Endothelial cell of umbilical vein (primary cell): ENCODE measurements around the gene FAM131C. TPM values are rescaled to one million over a fixed set of nuclear protein-coding genes. Genes with fewer than 3 reads are reported as not detected.
A peak's percentile ranks its signal among the peaks of the same experiment; 100 is the strongest.

ENCODE experiments used
- BruUV-seq: library from RNA; stranded (reverse); fragments of 400-500 nt; replicated peaks from 2 replicates; lab custom pipeline; 2021; lab: Mats Ljungman, UMichigan
- CTCF ChIA-PET: fragments of 300-600, 350-600 bp; sonication (Branson Sonifier 250); formaldehyde crosslinking; loops from one replicate; lab custom pipeline; 2021; ENCODE audit warnings: antibody characterized with exemption, inconsistent platforms; lab: Charles Lee
- POLR2A ChIA-PET: fragments of 300-600, 350-600 bp; sonication (Branson Sonifier 250); formaldehyde crosslinking; loops from one replicate; lab custom pipeline; 2021; ENCODE audit warnings: antibody characterized with exemption, inconsistent platforms; lab: Charles Lee
- DNase-seq: peaks from one replicate; pipeline ENCODE4 v3.0.0-alpha.2; 2011; ENCODE audit warnings: low read depth, low spot score
- FAIRE-seq: peaks from 2 replicates; lab custom pipeline; 2011; peaks lifted over from hg19 to GRCh38; lab: Jason Lieb, UNC
- H2AFZ ChIP-seq: 2 replicates; pipeline ENCODE4 v1.6.0; 2012; ENCODE audit warnings: low read depth, low read length, control low read depth, inconsistent platforms
- H3K27ac ChIP-seq: 2 replicates; pipeline ENCODE4 v1.5.1; 2011; ENCODE audit warnings: low read depth, mild to moderate bottlenecking, control low read depth, low read length, moderate library complexity; ENCODE audit not compliant: insufficient read depth
- H3K27me3 ChIP-seq, 2 experiments: 2 replicates each; pipeline versions ENCODE4 v1.6.0 to v1.6.1; 2011; ENCODE audit warnings: low read length in 2 of 2, mixed read lengths in 1 of 2; ENCODE audit not compliant: control insufficient read depth in 2 of 2, insufficient read depth in 2 of 2
- H3K36me3 ChIP-seq, 2 experiments: 2 replicates in 1 of 2; 3 replicates in 1 of 2; pipeline ENCODE4 v1.5.1; 2011; ENCODE audit warnings: low read length in 2 of 2, mild to moderate bottlenecking in 1 of 2, moderate library complexity in 1 of 2; ENCODE audit not compliant: control insufficient read depth in 2 of 2, insufficient read depth in 2 of 2; ENCODE audit errors: extremely low read depth in 1 of 2
- H3K4me1 ChIP-seq: 3 replicates; pipeline ENCODE4 v1.5.1; 2011; ENCODE audit warnings: mild to moderate bottlenecking, low read length; ENCODE audit not compliant: control insufficient read depth, insufficient read depth; ENCODE audit errors: extremely low read depth
- H3K4me2 ChIP-seq: 2 replicates; pipeline ENCODE4 v1.6.1; 2011; ENCODE audit warnings: low read length, control low read depth, mixed read lengths; ENCODE audit not compliant: insufficient read depth
- H3K4me3 ChIP-seq, 3 experiments: fragments of 200-600 bp in 1 of 3; sonication (generic), shearing (Covaris generic) in 1 of 3; replicated peaks in 1 of 3; 2 replicates each; pipeline ENCODE4 v1.5.1; 2011 to 2016; ENCODE audit warnings: control low read depth in 3 of 3, low read length in 3 of 3, mild to moderate bottlenecking in 2 of 3, inconsistent platforms in 1 of 3, low read depth in 1 of 3, moderate library complexity in 1 of 3; ENCODE audit not compliant: insufficient read depth in 1 of 3
- H3K79me2 ChIP-seq: 2 replicates; pipeline ENCODE4 v1.6.0; 2012; ENCODE audit warnings: low read length, inconsistent platforms; ENCODE audit not compliant: control insufficient read depth, insufficient read depth
- H3K9ac ChIP-seq: replicated peaks from 2 replicates; pipeline ENCODE3; 2011; ENCODE audit warnings: low read length, control low read depth; ENCODE audit not compliant: insufficient read depth; ENCODE audit errors: extremely low read depth
- H3K9me1 ChIP-seq: replicated peaks from 3 replicates; pipeline ENCODE4 v1.6.0; 2011; ENCODE audit warnings: mild to moderate bottlenecking, low read length; ENCODE audit not compliant: control insufficient read depth, insufficient read depth; ENCODE audit errors: extremely low read depth
- H3K9me3 ChIP-seq: replicated peaks from 2 replicates; pipeline ENCODE4 v1.5.1; 2012; ENCODE audit warnings: low read length, inconsistent platforms; ENCODE audit not compliant: control insufficient read depth, insufficient read depth
- H4K20me1 ChIP-seq: replicated peaks from 2 replicates; pipeline ENCODE3; 2011; ENCODE audit warnings: mild to moderate bottlenecking, low read length; ENCODE audit not compliant: control insufficient read depth, insufficient read depth; ENCODE audit errors: extremely low read depth
- EZH2 ChIP-seq: IDR thresholded peaks from 2 replicates; pipeline ENCODE4 v1.6.1; 2012; ENCODE audit warnings: borderline replicate concordance, low read depth, mild to moderate bottlenecking, moderate library complexity, low read length, inconsistent platforms; ENCODE audit not compliant: severe bottlenecking
- FOS ChIP-seq: IDR thresholded peaks from 2 replicates; pipeline ENCODE4 v1.6.1; 2011; ENCODE audit warnings: mild to moderate bottlenecking, low read length, moderate library complexity, borderline replicate concordance; ENCODE audit not compliant: insufficient read depth
- JUN ChIP-seq: IDR thresholded peaks from 2 replicates; pipeline ENCODE4 v1.6.1; 2011; ENCODE audit warnings: borderline replicate concordance, low read depth; ENCODE audit not compliant: insufficient read length, insufficient read depth
- POLR2AphosphoS5 ChIP-seq: IDR thresholded peaks from 2 replicates; pipeline ENCODE4 v1.6.1; 2012; ENCODE audit warnings: low read depth, mild to moderate bottlenecking, control low read depth, low read length, moderate library complexity; ENCODE audit not compliant: insufficient read depth
- dilution Hi-C: fragments of 300-500 bp; cut with MboI; formaldehyde crosslinking; loops from one replicate; pipeline ENCODE4 v1.15.0; 2019; ENCODE audit warnings: low sequenced_read_pairs; ENCODE audit not compliant: extremely low pct_ligation_motif_present
- intact Hi-C: fragments of 100-400 bp; cut with micrococcal nuclease; formaldehyde crosslinking; loops from one replicate; pipeline ENCODE4 v1.10.0; 2022
- polyA plus RNA-seq, 4 experiments: library from polyadenylated mRNA; depleted of rRNA in 3 of 4; stranded (reverse) in 3 of 4; unstranded in 1 of 4; fragments of >200 nt; gene quantifications; 2 replicates each; pipeline versions ENCODE4 v1.2.1 to v1.2.3, GENCODE V29; 2011 to 2012; ENCODE audit warnings: missing spikeins in 1 of 4
- total RNA-seq: library from RNA; stranded (reverse); gene quantifications from 2 replicates; pipeline ENCODE4 v1.2.3, GENCODE V29; 2021

FAM131C gene
- total and polyA plus RNA-seq, 2 donors (not counting 3 experiments of a cell fraction or from before 2014, with no cell fraction given) = 0.23 TPM; not detected in 1

DNA sequence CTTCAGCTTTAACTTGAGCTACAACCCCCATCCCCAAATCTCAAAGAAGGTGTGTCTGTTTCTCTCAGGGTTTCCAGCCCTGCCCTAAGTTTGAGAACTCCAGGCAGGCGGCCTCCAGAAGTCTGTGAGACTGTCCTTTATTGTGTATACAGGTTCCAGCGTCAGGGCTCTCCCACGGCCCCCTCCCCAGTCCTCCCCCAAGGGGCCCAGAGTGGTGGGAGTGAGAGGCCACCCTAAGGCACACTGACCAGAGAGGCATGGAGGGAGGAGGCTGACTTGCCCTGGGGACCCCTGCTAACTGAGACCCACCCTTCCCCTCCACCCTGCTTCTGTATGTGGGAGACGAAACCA is 59.6 kb downstream of the FAM131C start:
- H3K9me3 ChIP-seq = no peaks in the 10 kb centered on the region
- H4K20me1 ChIP-seq = no peaks in the 10 kb centered on the region
- H3K79me2 ChIP-seq = no peaks in the 10 kb centered on the region
- H3K27me3 ChIP-seq = no peaks in the 10 kb centered on the region
- no TSS peak for BruUV-seq
- no peaks in the 10 kb centered on the region for H3K9me1 ChIP-seq
- H2AFZ ChIP-seq = no peak overlapping the region
- ChIA-PET POLR2A (no interaction called here), CTCF (no interaction called here)
- TF ChIP-seq FOS (no peak), EZH2 (no peak)
- H3K4me1 ChIP-seq = peaks cover 4% of the 10 kb centered on the region
- no peak overlapping the region for H3K27ac ChIP-seq
- no peak overlapping the region for H3K4me3 ChIP-seq
- H3K4me2 ChIP-seq = no peak overlapping the region
- dilution Hi-C loops = no loop called here
- FAIRE-seq (no peak), DNase-seq (no peak)
- no peaks in the 10 kb centered on the region for H3K36me3 ChIP-seq
- no peak overlapping the region for H3K9ac ChIP-seq
- intact Hi-C loops = no loop called here

DNA sequence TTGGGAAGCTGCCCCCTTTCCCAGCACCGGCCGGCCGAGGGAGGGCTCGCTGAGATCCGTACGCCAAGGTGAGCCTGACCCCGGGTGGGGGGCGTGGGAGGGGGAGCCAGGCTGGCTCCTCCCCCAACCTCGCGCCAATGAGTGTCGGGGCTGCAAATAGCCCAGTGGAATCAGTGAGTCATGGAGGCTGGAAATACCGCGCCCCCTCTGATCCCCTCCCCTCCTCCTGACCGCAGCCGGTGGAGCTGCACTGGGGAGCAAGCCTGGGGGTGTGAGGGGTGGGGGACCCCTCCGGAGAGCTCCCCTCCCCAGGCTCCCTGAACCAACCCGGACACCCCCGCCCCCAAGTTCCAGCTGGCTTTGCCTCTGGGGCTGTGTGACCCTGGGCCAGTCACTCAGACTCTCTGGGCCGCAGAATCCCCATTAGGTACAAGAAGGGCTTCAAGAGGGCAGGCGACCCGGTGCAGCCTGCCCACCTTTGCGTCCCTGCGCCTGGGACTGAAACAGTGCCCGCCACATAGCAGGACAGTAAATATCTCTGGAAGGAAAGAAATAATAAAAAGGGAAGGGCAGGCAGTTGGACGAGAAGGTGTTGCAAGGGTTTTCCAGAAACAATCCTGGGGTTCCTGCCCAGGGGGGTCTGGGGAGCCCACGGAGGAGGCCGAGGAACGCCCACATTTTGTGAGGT is 60.1 kb downstream of the FAM131C start:
- peak overlapping the region; percentile 50 for H2AFZ ChIP-seq
- CTCF ChIA-PET = no interaction called here
- FAIRE-seq (peak; percentile 64), DNase-seq (peak; percentile 58)
- no peak overlapping the region for H3K27ac ChIP-seq
- POLR2A ChIA-PET = no interaction called here
- no peak overlapping the region for H3K4me2 ChIP-seq
- TF ChIP-seq JUN (peak; percentile 47), FOS (peak; percentile 30), EZH2 (no peak), POLR2AphosphoS5 (no peak)
- dilution Hi-C loops = no loop called here
- no peak overlapping the region for H3K9ac ChIP-seq
- H3K79me2 ChIP-seq = no peaks in the 10 kb centered on the region
- BruUV-seq = no TSS peak
- peak overlapping the region in 1 of 3 experiments; percentile 27 for H3K4me3 ChIP-seq
- intact Hi-C loops = no loop called here
- no peaks in the 10 kb centered on the region for H3K9me3 ChIP-seq
- no peaks in the 10 kb centered on the region for H4K20me1 ChIP-seq
- H3K36me3 ChIP-seq = no peaks in the 10 kb centered on the region
- no peaks in the 10 kb centered on the region for H3K9me1 ChIP-seq
- H3K27me3 ChIP-seq = no peaks in the 10 kb centered on the region
- H3K4me1 ChIP-seq = peaks cover 4% of the 10 kb centered on the region
